ENCODE data around the gene NAV2. TPM values are rescaled to one million over a fixed set of nuclear protein-coding genes. Genes with fewer than 3 reads are reported as not detected.

Gene NAV2
- total RNA-seq, 2 donors from 2014 or later = 26.4 to 35.5 TPM

DNA sequence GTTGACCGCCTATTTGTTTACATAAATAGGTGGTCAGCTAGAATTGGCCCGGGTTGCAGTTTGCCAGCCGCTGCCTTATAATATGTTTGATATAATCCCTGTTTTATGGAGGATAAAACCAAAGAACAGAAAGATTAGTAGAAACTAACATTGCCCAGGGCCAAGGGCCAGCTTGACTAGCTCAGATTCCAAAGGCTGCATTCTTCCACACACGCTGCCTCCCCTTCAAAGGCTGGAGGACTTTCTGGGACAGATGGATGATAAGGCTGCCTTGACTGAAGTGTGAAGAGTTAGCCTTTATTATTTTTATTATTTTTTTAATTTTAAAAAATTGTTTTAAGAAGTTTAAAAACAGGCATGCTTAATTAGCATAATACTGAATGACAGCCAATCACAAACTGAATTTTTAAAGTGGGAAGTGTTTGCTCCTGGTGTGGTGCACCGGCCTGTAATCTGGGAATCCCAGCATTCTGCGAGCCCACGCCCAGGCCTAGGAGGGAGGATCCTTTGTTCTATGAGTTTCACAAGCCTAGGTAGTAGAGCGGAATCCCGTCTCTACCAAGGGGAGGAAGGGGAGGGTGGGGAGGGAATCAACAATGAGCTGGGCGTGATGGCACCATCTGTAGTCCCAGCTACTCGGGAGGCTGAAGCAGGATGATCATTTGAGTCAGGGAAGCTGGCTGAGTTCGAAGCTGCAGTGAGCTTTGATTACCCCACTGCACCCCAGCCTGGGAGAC lies 114.9 kb downstream of the NAV2 start:
- peak; percentile 30 for ATAC-seq
- DNase-seq = no peak
- H3K27ac ChIP-seq = peak overlapping the region; percentile 33 to 62 (median 47)

DNA sequence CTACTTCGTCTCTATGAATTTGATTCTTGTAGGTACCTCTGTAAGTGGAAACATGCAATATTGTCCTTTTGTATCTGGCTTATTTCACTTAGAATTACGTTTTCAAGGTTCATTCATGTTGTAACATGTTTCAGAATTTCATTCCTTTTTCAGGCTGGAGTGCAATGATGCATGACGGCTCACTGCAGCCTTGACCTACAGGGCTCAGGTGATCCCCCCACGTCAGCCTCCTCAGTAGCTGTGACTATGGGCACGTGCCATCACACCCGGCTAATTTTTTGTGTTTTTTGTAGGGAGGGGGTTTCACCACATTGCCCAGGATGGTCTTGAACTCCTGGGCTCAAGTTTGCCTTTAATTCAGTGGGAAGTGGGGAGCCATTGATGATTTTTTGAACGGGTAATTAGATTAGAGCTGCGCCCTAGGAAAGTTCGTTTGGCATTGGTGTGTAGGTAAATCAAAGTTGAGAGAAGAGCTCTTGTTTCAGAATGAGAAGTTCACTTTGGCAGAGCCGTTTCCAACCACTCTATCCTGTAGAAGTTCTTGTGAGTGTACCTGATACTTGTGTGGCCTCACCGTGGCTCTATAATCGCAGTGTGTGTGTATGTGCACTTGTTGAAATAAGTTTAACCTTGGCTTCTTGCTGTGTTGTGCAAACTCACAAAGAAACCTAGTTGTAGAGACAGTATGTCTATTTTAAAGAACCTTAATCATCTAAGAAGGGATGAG lies 115.9 kb downstream of the NAV2 start:
- Histone ChIP-seq H3K27ac (peak overlapping the region in 3 of 4 donors; percentile 17 to 62 (median 29)), H3K4me3 (no peak overlapping the region), H3K4me1 (peaks cover 18% of the 10 kb centered on the region), H3K9me3 (no peaks in the 10 kb centered on the region), H3K36me3 (replicated peaks in 1 of 2; ENCODE audit: insufficient read depth in 1 of 2, low read depth in 2 of 2) (no peaks in the 10 kb centered on the region), H3K27me3 (no peaks in the 10 kb centered on the region)
- TF ChIP-seq POLR2A (IDR thresholded peaks at IDR 0.05) = no peak
- TF ChIP-seq, protein P1, sequence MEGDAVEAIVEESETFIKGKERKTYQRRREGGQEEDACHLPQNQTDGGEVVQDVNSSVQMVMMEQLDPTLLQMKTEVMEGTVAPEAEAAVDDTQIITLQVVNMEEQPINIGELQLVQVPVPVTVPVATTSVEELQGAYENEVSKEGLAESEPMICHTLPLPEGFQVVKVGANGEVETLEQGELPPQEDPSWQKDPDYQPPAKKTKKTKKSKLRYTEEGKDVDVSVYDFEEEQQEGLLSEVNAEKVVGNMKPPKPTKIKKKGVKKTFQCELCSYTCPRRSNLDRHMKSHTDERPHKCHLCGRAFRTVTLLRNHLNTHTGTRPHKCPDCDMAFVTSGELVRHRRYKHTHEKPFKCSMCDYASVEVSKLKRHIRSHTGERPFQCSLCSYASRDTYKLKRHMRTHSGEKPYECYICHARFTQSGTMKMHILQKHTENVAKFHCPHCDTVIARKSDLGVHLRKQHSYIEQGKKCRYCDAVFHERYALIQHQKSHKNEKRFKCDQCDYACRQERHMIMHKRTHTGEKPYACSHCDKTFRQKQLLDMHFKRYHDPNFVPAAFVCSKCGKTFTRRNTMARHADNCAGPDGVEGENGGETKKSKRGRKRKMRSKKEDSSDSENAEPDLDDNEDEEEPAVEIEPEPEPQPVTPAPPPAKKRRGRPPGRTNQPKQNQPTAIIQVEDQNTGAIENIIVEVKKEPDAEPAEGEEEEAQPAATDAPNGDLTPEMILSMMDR (IDR thresholded peaks at IDR 0.05) = no peak
- ATAC-seq (no peak), DNase-seq (no peak)
- 66 to 69% methylated on average over 12 of the region's 12 CpGs for WGBS, 2 donors
- intact Hi-C loops (cut with DNase I) = no loop called here

More for the DNA sequence above, 114.9 kb downstream of the NAV2 start:
- no peak overlapping the region for H3K4me3 ChIP-seq
- WGBS, 2 donors = 67 to 70% methylated on average over 12 of the region's 12 CpGs
- H3K4me1 ChIP-seq = peaks cover 18% of the 10 kb centered on the region
- TF ChIP-seq, protein P1 (IDR thresholded peaks at IDR 0.05) = no peak
- no peak for TF ChIP-seq POLR2A (IDR thresholded peaks at IDR 0.05)
- H3K9me3 ChIP-seq = no peaks in the 10 kb centered on the region
- intact Hi-C loops (cut with DNase I) = no loop called here
- H3K27me3 ChIP-seq = no peaks in the 10 kb centered on the region
- no peaks in the 10 kb centered on the region for H3K36me3 ChIP-seq (replicated peaks in 1 of 2; ENCODE audit: insufficient read depth in 1 of 2, low read depth in 2 of 2)

DNA sequence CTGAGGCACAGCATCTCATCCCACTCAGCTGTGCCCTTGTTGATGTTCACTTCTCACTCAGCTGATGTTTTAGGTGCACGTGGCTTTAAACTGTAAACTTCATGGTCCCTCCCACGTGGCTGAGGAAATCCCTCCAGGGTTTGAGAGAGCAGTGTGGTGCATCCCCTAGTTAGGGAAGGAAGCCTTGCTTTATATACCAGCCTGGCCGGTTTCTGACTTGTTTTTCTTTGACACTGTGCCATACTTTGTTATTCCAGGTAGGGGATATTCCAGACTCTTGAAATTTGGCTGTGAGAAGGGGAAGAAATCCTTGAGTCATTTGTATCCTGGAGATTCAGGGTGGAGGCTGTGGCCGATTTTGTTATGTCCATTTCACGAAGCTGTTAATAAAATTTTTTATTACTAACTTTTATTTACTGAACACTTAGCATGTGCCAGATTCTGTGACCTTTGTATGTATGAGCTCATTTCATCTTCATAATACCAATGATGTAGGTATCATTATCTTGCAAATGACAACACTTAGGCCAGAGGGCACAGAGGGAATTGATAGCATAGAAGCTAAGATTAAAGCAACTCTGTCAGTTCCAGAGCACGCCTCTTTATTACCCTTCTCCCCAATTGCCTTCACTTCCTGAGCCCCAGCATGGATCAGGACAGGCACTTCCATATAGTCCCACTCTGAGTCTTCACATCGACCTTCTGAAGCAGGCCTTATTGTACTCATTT lies 116.6 kb downstream of the NAV2 start:
- H3K9me3 ChIP-seq = no peaks in the 10 kb centered on the region
- DNase-seq (peak in 1 of 4 donors; percentile 16), ATAC-seq (peak; percentile 77)
- TF ChIP-seq, protein P1 (IDR thresholded peaks at IDR 0.05) = no peak
- no peak for TF ChIP-seq POLR2A (IDR thresholded peaks at IDR 0.05)
- WGBS, 2 donors = 33 to 34% methylated on average over 7 of the region's 7 CpGs
- H3K36me3 ChIP-seq (replicated peaks in 1 of 2; ENCODE audit: insufficient read depth in 1 of 2, low read depth in 2 of 2) = no peaks in the 10 kb centered on the region
- peaks cover 18% of the 10 kb centered on the region for H3K4me1 ChIP-seq
- no peak overlapping the region for H3K4me3 ChIP-seq
- peak overlapping the region in 3 of 4 donors; percentile 17 to 62 (median 29) for H3K27ac ChIP-seq
- intact Hi-C loops (cut with DNase I) = no loop called here
- no peaks in the 10 kb centered on the region for H3K27me3 ChIP-seq

DNA sequence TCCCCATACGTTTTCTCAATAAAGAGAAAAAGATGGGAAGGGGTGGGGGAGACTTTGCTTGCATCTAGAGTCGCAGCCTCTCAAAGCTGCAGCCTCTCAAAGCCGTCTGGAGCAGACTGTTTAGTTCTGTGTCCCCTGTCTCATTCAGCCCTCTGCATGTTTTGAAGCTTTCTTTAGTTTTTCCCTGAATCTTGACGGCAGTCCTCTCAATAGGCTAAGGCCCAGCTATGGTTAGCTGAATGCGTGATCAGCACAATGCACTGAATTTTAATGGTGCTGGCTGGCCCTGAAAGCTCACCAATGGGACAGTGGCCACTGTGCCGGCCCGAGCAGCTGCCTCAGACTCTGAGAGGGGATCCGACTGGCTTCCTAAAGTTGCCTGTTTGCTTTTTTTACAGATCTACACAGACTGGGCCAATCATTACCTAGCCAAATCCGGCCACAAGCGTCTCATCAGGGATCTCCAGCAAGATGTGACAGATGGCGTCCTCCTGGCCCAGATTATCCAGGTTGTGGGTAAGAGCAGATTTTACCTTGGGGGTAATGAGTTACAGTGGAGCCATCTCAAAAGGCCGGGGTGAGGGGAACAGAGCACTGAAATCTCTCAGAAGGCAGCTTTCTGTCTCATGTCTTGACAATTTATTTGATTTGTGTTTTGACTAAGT lies 119.6 kb downstream of the NAV2 start:
- Histone ChIP-seq H3K27me3 (no peaks in the 10 kb centered on the region), H3K4me3 (no peak overlapping the region), H3K36me3 (replicated peaks in 1 of 2; ENCODE audit: insufficient read depth in 1 of 2, low read depth in 2 of 2) (no peaks in the 10 kb centered on the region), H3K4me1 (peaks cover 14% of the 10 kb centered on the region), H3K27ac (no peak overlapping the region), H3K9me3 (no peaks in the 10 kb centered on the region)
- ATAC-seq (no peak), DNase-seq (no peak)
- intact Hi-C loops (cut with DNase I) = no loop called here
- no peak for TF ChIP-seq POLR2A (IDR thresholded peaks at IDR 0.05)
- TF ChIP-seq, protein P1 (IDR thresholded peaks at IDR 0.05) = no peak
- WGBS, 2 donors = 83 to 94% methylated on average over 10 to 12 of the region's 12 CpGs

Measured in body of pancreas (tissue), 4 donors.